ENCODE results near the gene EML6.
A peak's percentile ranks its signal among the peaks of the same experiment; 100 is the strongest.
"Not testable (repeated sequence)": the region's sequence is repeated elsewhere in the genome, so short reads cannot be mapped to it uniquely, and the experiment has no call there.

Gene EML6

DNA sequence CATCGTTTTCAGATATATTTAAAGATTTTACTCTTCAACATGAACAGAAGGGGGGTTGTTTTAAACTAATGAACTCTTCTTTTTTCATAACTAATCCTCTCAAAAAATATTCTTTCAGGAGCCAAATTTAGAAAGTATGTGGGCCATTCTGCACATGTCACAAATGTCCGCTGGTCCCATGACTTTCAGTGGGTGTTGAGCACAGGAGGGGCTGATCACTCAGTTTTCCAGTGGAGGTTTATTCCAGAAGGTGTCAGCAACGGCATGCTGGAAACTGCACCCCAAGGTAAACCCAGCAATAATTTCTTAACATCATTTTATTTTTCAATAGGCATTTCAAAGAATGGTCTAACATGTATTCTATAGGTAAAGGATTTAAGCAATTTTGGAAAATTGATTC lies 136.0 kb downstream of the EML6 start:
- no peak for DNase-seq
- ATAC-seq (replicated peaks), result no peak
- Mint-ChIP-seq H3K27ac (no peak overlapping the region), H3K4me1 (ENCODE audit: low read depth in 2 of 2) (no peaks in the 10 kb centered on the region), H3K4me3 (no peak overlapping the region), H3K36me3 (ENCODE audit: insufficient read depth) (peaks cover 4% of the 10 kb centered on the region), H3K9me3 (no peaks in the 10 kb centered on the region), H3K27me3 (no peaks in the 10 kb centered on the region)

DNA sequence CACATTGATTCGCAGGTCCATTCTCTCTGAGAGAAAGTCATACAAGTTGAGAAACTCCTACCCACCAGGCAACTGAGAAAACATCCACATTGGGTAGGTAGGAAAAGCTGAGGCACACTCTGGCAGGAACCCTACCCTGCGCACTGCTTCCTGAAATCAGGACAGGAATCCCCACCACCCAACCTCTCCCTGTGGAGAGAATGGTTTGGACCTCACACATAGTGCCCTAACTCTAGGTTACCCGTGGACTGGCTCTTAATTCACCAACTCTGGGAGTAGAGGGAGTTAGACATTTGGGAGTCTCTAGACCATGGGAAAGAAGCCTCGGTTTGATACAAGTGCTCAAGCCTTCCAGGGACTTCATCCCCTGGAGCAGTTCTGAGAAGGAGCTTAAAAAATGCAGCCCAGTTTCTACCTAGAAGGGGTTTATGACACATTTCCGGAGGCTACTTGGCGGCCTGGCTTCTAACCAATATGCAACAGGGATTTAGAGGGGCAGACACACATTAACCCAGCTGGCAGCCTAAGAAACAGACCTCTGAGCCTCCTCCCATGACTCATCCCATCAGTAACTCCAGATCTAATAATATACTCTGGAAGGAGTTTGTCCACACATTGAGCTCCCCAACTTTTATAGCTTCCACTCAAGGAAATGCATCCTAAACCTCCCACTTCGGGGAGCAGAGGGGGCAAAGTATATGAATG lies 136.7 kb downstream of the EML6 start:
- no peaks in the 10 kb centered on the region for H3K27me3 Mint-ChIP-seq
- no peaks in the 10 kb centered on the region for H3K9me3 Mint-ChIP-seq
- H3K4me1 Mint-ChIP-seq (ENCODE audit: low read depth in 2 of 2), result no peaks in the 10 kb centered on the region
- no peak overlapping the region for H3K27ac Mint-ChIP-seq
- DNase-seq (no peak), ATAC-seq (replicated peaks) (no peak)
- peaks cover 4% of the 10 kb centered on the region for H3K36me3 Mint-ChIP-seq (ENCODE audit: insufficient read depth)
- H3K4me3 Mint-ChIP-seq, result no peak overlapping the region

DNA sequence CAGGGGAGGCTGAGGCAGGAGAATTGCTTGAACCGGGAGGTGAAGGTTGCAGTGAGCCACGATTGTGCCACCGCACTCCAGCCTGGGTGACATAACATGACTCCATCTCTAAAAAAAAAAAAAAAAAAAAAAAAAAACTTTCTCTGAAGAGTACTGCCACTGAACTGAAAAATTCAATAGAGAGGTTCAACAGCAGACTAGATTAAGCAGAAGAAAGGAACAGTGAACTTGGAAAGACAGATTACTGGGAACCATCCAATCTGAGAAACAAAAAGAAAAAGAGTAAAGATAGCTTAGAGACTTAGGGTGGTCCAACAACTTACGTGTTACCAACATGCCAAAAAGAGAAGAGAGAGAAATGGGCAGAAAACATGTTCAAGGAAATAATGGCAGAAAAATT lies 138.8 kb downstream of the EML6 start:
- Mint-ChIP-seq H3K27ac (no peak overlapping the region), H3K27me3 (no peaks in the 10 kb centered on the region), H3K4me1 (ENCODE audit: low read depth in 2 of 2) (peaks cover 4% of the 10 kb centered on the region in 2 donors), H3K36me3 (ENCODE audit: insufficient read depth) (no peaks in the 10 kb centered on the region), H3K4me3 (no peak overlapping the region), H3K9me3 (no peaks in the 10 kb centered on the region)
- ATAC-seq (replicated peaks) (no peak), DNase-seq (no peak)

DNA sequence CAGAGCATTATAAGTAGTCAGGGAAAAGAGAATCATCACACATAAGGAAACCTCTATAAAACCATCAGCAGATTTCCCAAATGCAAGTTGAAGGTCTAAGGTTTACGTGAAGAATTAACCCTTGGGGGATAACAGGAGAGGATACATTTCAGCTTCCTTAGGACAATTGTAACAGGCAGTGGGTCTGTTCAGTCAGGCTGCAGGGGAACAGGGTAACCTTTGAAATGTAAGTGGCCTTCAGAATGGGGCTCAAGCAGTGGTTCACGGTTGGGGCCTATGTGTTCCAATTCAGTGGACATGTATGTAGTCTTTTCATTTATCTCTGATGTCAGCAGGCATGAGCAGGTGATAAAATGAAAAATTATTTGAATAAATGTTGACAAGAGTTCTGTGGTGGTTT lies 139.3 kb downstream of the EML6 start:
- Mint-ChIP-seq H3K36me3 (ENCODE audit: insufficient read depth) (no peaks in the 10 kb centered on the region), H3K27ac (no peak overlapping the region), H3K9me3 (no peaks in the 10 kb centered on the region), H3K4me3 (no peak overlapping the region), H3K4me1 (ENCODE audit: low read depth in 2 of 2) (peaks cover 4 to 5% of the 10 kb centered on the region in 2 donors), H3K27me3 (no peaks in the 10 kb centered on the region)
- ATAC-seq (replicated peaks) (no peak), DNase-seq (no peak)

DNA sequence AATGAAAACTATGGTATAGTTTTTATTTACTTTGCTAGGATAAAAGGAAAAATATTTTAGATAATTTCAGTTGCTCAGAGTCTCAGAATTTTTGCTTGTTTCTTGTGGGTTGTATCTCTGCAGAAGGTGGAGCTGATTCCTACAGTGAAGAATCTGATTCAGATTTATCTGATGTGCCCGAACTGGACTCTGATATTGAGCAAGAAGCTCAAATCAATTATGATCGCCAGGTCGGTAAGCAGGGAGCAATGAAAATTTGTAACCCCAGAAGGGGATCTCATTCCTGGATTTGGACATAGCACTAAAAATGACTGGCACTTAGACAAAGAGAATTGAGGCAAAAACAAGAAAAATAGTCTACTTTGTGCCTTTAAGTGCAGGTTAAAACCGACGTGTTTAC lies 140.2 kb downstream of the EML6 start:
- Mint-ChIP-seq H3K27me3 (no peaks in the 10 kb centered on the region), H3K4me1 (ENCODE audit: low read depth in 2 of 2) (peaks cover 4 to 5% of the 10 kb centered on the region in 2 donors), H3K4me3 (no peak overlapping the region), H3K27ac (no peak overlapping the region), H3K36me3 (ENCODE audit: insufficient read depth) (no peaks in the 10 kb centered on the region), H3K9me3 (no peaks in the 10 kb centered on the region)
- ATAC-seq (replicated peaks), result no peak
- no peak for DNase-seq

DNA sequence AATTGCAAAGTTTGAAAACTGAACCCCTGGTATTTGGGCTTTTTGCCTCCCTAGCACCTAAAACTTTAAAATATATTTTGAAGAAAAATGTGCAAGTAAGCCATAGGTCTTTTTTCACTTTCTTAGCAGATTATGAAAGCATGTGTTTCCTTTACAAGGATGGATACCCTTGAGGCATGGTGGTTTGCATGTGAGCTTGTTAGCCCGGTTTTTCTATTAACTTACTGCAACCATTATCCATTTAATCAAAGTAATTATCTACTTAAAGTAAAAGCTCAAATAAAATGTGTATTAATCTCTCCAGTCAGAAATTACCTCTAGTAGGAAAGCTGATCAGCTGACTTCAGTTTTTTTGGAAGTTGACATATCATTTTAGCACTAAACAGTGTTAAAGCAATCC lies 140.6 kb downstream of the EML6 start:
- ATAC-seq (replicated peaks) (no peak), DNase-seq (no peak)
- no peaks in the 10 kb centered on the region for H3K9me3 Mint-ChIP-seq
- no peaks in the 10 kb centered on the region for H3K36me3 Mint-ChIP-seq (ENCODE audit: insufficient read depth)
- no peak overlapping the region for H3K4me3 Mint-ChIP-seq
- no peaks in the 10 kb centered on the region for H3K27me3 Mint-ChIP-seq
- no peak overlapping the region for H3K27ac Mint-ChIP-seq
- peaks cover 4 to 5% of the 10 kb centered on the region in 2 donors for H3K4me1 Mint-ChIP-seq (ENCODE audit: low read depth in 2 of 2)

DNA sequence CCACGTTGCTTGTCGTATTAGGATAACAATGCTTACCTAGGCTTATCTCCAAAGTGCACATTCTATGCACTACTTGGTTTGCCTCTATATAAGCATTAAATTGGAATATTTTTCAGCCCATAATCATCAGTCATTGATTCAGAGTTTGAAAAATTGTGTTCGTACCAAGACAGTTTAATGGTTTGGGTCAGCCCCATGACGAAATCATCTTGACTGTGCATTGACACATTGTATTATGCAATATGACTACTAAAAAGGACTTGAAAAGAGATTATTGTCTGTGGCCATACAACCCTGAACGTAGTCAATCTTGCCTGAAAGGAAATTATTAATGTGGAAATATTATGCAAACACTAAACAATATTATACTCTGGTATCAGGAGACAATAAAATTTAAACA lies 141.3 kb downstream of the EML6 start:
- H3K4me1 Mint-ChIP-seq (ENCODE audit: low read depth in 2 of 2), result peaks cover 4 to 5% of the 10 kb centered on the region in 2 donors
- H3K27ac Mint-ChIP-seq, result no peak overlapping the region
- no peaks in the 10 kb centered on the region for H3K27me3 Mint-ChIP-seq
- no peaks in the 10 kb centered on the region for H3K36me3 Mint-ChIP-seq (ENCODE audit: insufficient read depth)
- ATAC-seq (replicated peaks) (no peak), DNase-seq (no peak)
- no peaks in the 10 kb centered on the region for H3K9me3 Mint-ChIP-seq
- H3K4me3 Mint-ChIP-seq, result no peak overlapping the region

DNA sequence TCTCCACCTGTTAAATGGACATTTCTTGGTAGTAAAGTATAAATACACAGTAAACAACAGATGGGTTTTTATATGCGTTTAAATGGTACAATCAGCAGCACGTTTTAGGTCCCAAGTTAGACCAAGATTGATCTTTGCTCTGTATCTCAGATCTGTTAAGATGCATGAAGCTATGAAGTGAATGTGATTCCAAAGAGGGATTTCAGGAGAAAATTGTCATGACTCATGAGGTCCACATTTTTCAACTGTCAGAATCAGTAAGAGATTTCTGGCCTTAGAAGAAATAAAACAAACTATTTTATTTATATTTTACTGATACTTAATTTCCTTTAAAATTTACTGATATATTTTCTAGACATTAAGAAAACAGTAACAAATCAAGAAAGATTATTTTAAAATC lies 142.7 kb downstream of the EML6 start:
- H3K4me1 Mint-ChIP-seq (ENCODE audit: low read depth in 2 of 2), result peaks cover 4 to 5% of the 10 kb centered on the region in 2 donors
- H3K27me3 Mint-ChIP-seq, result no peaks in the 10 kb centered on the region
- ATAC-seq (replicated peaks) (no peak), DNase-seq (no peak)
- no peak overlapping the region for H3K4me3 Mint-ChIP-seq
- H3K27ac Mint-ChIP-seq, result no peak overlapping the region
- H3K9me3 Mint-ChIP-seq, result no peaks in the 10 kb centered on the region
- H3K36me3 Mint-ChIP-seq (ENCODE audit: insufficient read depth), result no peaks in the 10 kb centered on the region

DNA sequence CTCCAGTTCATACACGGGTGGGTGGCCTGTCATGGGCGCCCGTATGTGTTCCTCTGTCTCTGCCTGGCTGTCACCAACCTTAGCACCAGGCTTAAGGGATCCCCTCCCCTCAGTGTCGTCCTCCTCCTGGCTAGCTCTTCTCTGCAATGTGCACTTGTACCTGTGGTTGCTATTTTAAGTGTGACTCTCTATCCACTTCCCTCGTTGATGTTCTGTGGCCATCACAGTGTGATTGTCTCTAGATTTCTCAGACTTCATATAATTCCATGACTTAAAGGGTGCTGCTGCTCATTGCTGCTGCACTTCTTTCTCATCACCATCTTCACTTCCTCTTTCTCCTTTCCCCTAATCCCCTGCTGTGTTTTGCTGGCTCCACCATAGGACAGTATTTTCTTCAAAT lies 143.4 kb downstream of the EML6 start:
- no peak for DNase-seq

DNA sequence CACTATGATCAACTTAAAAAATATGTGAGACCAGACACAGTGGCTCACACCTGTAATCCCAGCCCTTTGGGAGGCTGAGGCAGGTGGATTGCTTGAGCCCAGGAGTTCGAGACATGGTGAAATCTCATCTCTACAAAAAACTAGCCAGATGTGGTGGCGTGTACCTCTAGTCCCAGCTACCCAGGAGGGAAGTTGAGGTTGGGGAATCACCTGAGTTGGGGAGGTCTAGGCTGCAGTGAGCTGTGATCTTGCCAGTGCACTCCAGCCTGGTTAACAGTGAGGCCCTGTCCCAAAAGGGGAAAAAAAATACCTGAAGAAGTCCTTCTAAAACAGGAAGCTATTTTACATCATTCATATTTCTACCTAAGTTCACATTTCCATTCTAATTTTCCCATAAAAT lies 144.0 kb downstream of the EML6 start:
- ATAC-seq (replicated peaks) (peak; percentile 44), DNase-seq (no peak)
- H3K4me3 Mint-ChIP-seq, result no peak overlapping the region
- H3K9me3 Mint-ChIP-seq, result no peaks in the 10 kb centered on the region
- H3K27ac Mint-ChIP-seq, result no peak overlapping the region
- peaks cover 4 to 5% of the 10 kb centered on the region in 2 donors for H3K4me1 Mint-ChIP-seq (ENCODE audit: low read depth in 2 of 2)
- H3K27me3 Mint-ChIP-seq, result no peaks in the 10 kb centered on the region
- no peaks in the 10 kb centered on the region for H3K36me3 Mint-ChIP-seq (ENCODE audit: insufficient read depth)

More for the DNA sequence above, 143.4 kb downstream of the EML6 start:
- Mint-ChIP-seq H3K27me3 (no peaks in the 10 kb centered on the region), H3K4me3 (no peak overlapping the region), H3K36me3 (ENCODE audit: insufficient read depth) (no peaks in the 10 kb centered on the region), H3K4me1 (ENCODE audit: low read depth in 2 of 2) (peaks cover 4 to 5% of the 10 kb centered on the region in 2 donors), H3K9me3 (no peaks in the 10 kb centered on the region), H3K27ac (no peak overlapping the region)
- ATAC-seq (replicated peaks), result peak; percentile 32

DNA sequence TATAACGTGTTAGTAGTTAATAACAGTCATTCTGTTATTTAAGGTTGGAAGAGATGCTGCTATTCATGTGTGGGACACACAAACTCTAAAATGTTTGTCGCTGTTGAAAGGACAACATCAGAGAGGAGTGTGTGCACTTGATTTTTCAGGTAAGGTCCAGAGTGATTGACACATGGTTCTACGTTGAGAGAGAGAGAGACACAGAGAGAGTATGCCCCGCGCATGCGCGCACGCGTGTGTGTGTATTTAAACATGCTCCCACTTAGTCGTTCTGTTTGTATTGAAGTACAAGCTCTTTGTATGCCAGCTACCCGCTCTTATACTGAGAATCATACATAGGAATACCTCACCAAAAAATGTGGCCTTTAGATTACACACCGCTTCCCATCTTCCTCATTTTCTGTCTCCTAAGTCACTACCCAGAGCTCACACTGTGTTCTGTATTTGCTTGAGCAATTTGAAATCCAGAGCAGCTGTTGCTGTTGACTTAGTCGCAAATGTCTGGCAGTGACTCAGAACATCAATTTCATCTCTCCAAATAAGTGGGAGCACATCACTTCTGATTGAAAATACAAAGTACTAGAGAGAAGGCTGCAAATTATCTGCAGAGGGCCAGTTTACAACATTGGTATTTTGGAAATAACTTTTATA lies 148.1 kb downstream of the EML6 start:
- no peak for ATAC-seq (replicated peaks)
- H3K4me1 Mint-ChIP-seq (ENCODE audit: low read depth in 2 of 2), result peaks cover 4 to 5% of the 10 kb centered on the region in 2 donors
- H3K27ac Mint-ChIP-seq, result no peak overlapping the region
- H3K36me3 Mint-ChIP-seq (ENCODE audit: insufficient read depth), result no peaks in the 10 kb centered on the region
- DNase-seq, result no peak
- no peak overlapping the region for H3K4me3 Mint-ChIP-seq
- no peaks in the 10 kb centered on the region for H3K27me3 Mint-ChIP-seq
- no peaks in the 10 kb centered on the region for H3K9me3 Mint-ChIP-seq

DNA sequence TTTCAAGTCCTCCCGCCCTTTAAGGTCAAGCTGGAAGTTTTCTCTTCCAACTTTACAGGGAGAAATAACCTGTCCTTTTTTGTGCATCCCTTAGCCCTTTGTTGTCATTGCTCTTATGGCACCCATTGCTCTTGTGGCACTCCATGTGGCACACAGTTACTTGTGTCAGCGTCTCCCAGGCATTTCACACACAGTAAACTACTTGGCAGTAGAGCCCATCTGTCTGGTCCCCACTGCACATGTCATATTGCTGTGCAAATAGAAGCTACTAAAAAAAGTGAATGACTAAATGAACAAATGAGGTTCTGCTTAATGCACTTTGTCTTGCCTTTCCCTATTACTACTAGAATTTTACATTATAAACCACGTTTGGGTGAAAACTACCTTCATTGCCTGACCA lies 149.3 kb downstream of the EML6 start:
- Mint-ChIP-seq H3K27me3 (no peaks in the 10 kb centered on the region), H3K4me1 (ENCODE audit: low read depth in 2 of 2) (no peaks in the 10 kb centered on the region), H3K4me3 (no peak overlapping the region), H3K27ac (no peak overlapping the region), H3K36me3 (ENCODE audit: insufficient read depth) (no peaks in the 10 kb centered on the region), H3K9me3 (no peaks in the 10 kb centered on the region)
- DNase-seq (no peak), ATAC-seq (replicated peaks) (no peak)

DNA sequence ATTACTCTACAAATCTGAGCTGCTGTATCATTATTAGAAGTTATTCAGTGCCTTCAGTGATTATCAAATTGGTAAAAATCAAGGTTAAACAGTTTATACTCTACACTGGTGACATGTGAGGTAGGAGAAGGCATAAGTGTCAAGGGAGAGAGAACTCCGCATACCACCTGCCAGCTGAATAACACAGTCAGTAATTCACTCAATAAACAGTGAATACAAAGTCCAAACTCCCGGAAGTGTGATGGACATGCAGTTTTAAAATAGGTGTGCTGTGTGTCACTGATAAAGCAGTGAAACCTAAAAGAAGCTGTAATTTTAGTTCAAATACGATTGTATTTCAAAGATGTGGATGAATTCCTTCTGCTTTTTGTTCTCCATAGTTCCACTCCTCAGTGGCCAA lies 149.8 kb downstream of the EML6 start:
- H3K4me1 Mint-ChIP-seq (ENCODE audit: low read depth in 2 of 2); H3K9me3 Mint-ChIP-seq; ATAC-seq (replicated peaks); DNase-seq; H3K27me3 Mint-ChIP-seq; H3K27ac Mint-ChIP-seq; H3K4me3 Mint-ChIP-seq; H3K36me3 Mint-ChIP-seq (ENCODE audit: insufficient read depth): not testable (repeated sequence)

DNA sequence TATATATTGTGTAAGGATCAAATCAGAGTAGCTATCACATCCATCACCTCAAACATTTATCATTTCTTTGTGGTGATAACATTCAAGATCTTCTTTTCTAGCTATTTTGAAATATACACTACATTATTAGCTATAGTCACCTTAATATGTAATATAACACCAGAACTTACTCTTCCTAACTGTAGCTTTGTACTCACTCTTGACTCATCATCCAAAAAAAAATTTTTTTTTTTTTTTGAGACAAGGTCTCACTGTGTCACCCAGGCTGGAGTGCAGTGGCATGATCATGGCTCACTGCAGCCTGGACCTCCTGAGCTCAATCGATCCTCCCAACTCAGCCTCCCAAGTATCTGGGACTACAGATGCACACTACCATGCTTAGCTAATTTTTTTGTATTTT lies 153.3 kb downstream of the EML6 start:
- Mint-ChIP-seq H3K4me1 (ENCODE audit: low read depth in 2 of 2) (no peaks in the 10 kb centered on the region), H3K27ac (no peak overlapping the region), H3K4me3 (no peak overlapping the region), H3K9me3 (no peaks in the 10 kb centered on the region), H3K36me3 (ENCODE audit: insufficient read depth) (no peaks in the 10 kb centered on the region), H3K27me3 (no peaks in the 10 kb centered on the region)
- ATAC-seq (replicated peaks), result no peak
- DNase-seq, result no peak

All from effector memory CD8-positive, alpha-beta T cell (primary cell).